WERI-Rb-1 (cell line): ENCODE data around the gene CCDC30.

Source experiments
- DNase-seq: peaks from one replicate; pipeline ENCODE4 v3.0.0-alpha.2; 2020
- H3K27ac ChIP-seq: fragments of 250-450 bp; sonication (Bioruptor Pico); 2 replicates; pipeline ENCODE4 v1.5.1; 2020; ENCODE audit warnings: mild to moderate bottlenecking, moderate library complexity
- H3K27me3 ChIP-seq: fragments of 250-450 bp; sonication (Bioruptor Pico); 2 replicates; pipeline ENCODE4 v1.5.1; 2021; ENCODE audit warnings: mild to moderate bottlenecking, low read depth, moderate library complexity; ENCODE audit not compliant: insufficient read depth, severe bottlenecking
- H3K36me3 ChIP-seq: fragments of 250-450 bp; sonication (Bioruptor Pico); 2 replicates; pipeline ENCODE4 v1.5.1; 2020; ENCODE audit warnings: mild to moderate bottlenecking, moderate library complexity
- H3K4me3 ChIP-seq: 2 replicates; pipeline ENCODE4 v1.5.1; 2011; ENCODE audit warnings: low read depth, mild to moderate bottlenecking, control low read depth, low read length
- H3K9me3 ChIP-seq: fragments of 250-450 bp; sonication (Bioruptor Pico); 2 replicates; pipeline ENCODE4 v1.5.1; 2021; ENCODE audit warnings: mild to moderate bottlenecking, moderate library complexity; ENCODE audit not compliant: severe bottlenecking
- CTCF ChIP-seq: IDR thresholded peaks from 2 replicates; pipeline ENCODE4 v1.5.1; 2011; ENCODE audit warnings: low read depth, mild to moderate bottlenecking, control low read depth, inconsistent platforms, low read length

Gene CCDC30

DNA sequence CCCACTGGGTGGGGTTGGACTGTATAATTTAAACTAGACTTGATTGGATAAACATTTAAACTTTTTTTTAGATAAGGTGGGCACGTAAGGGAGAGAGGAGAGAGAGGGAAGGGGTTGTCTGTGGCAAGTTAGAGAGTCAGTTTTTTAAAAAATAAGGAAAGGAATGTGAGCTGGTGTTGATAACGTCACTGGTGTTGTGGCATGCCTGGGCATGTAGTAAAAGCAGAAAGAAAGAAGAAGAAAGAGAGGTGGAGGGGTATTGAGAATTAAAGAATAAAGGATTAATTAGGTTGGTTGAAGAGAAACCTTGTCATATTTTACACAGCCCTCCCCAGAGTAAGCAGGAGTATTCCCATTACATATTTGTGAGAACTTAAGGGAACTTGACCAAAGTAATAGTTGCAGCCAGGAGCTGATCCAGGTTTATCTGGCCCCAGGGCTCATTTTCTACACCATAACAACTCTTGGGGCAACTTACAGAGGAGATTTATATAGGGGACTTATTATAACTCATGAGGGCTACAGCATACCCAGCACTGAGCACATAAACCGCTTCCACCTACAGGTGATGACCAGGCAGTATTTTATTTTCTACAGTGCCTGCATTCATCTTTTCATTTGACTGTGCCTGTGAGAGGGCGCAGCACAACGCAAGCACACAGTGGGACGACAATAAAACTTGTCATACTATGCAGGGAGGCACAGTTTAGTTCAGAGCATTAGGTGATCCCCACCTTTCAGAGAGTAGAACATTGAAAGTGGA, 70.2 kb downstream of the CCDC30 start:
- TF ChIP-seq CTCF = no peak
- H3K4me3 ChIP-seq = no peak overlapping the region
- H3K27ac ChIP-seq = no peak overlapping the region
- no peaks in the 10 kb centered on the region for H3K27me3 ChIP-seq
- no peaks in the 10 kb centered on the region for H3K36me3 ChIP-seq
- DNase-seq = no peak
- H3K9me3 ChIP-seq = no peaks in the 10 kb centered on the region

DNA sequence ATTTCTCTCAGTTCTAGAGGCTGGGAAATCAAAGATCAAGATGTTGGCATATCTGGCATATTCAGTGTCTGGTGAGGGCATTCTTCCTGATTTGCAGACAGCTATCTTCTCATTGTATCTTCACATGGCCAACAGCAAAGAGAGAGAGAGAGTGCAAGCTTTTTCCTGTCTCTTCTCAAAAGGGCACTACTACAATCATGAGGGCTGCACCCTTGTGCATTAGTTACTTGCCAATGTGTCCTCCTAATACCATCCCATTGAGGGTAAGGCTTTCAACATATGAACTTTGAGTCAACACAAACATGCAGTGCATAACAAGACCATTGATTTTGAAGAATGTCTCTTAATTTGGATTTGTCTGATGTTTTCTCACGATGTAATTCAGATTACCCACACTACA, 78.0 kb downstream of the CCDC30 start:
- Histone ChIP-seq H3K36me3 (no peaks in the 10 kb centered on the region), H3K9me3 (no peaks in the 10 kb centered on the region), H3K27me3 (no peaks in the 10 kb centered on the region), H3K4me3 (no peak overlapping the region), H3K27ac (no peak overlapping the region)
- TF ChIP-seq CTCF = no peak
- DNase-seq = no peak

- no peak for DNase-seq
- Histone ChIP-seq H3K9me3 (no peaks in the 10 kb centered on the region), H3K27ac (no peak overlapping the region), H3K4me3 (no peak overlapping the region), H3K27me3 (no peaks in the 10 kb centered on the region), H3K36me3 (no peaks in the 10 kb centered on the region)
- no peak for TF ChIP-seq CTCF
These were observed 88.1 kb downstream of the CCDC30 start for GRCh38 chr1:42551180-42551579.

GRCh38 chr1:42551590-42551989, 88.5 kb downstream of the CCDC30 start:
- H3K4me3 ChIP-seq = no peak overlapping the region
- no peak for DNase-seq
- H3K27ac ChIP-seq = no peak overlapping the region
- H3K9me3 ChIP-seq = no peaks in the 10 kb centered on the region
- no peaks in the 10 kb centered on the region for H3K27me3 ChIP-seq
- TF ChIP-seq CTCF = no peak
- H3K36me3 ChIP-seq = no peaks in the 10 kb centered on the region

- Histone ChIP-seq H3K27me3 (no peaks in the 10 kb centered on the region), H3K27ac (no peak overlapping the region), H3K36me3 (no peaks in the 10 kb centered on the region), H3K9me3 (no peaks in the 10 kb centered on the region), H3K4me3 (no peak overlapping the region)
- no peak for TF ChIP-seq CTCF
- DNase-seq = peak; percentile 32
These were observed 89.5 kb downstream of the CCDC30 start for GRCh38 chr1:42552636-42553035.

DNA sequence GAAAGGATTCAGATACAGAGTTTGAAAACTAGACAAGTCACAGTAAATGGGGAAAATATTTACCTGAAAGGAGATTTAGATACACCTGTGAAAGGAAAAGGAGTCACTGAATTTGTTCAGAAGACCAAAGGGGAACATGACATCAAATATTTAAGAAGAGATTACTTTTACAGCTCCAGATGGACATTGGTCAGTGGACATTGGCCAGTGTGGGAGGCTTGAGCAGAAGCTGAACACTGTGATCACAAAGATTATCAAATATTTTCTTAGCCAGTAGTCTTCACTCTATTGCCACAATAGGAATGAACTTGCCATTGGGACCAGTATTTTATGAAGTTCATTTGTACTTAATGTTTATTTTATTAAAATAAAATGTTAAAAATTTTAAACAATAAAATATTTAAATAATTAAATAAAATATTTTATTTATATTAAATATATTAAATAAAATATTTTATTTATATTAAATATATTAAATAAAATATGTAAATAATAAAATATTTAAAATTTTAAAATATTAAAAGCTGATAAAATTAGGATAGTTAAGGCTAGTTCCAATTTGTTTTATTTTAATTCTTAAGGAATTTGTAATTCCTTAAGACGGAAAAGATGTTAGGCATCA, 94.3 kb downstream of the CCDC30 start:
- H3K9me3 ChIP-seq = no peaks in the 10 kb centered on the region
- TF ChIP-seq CTCF = no peak
- H3K4me3 ChIP-seq = no peak overlapping the region
- H3K36me3 ChIP-seq = no peaks in the 10 kb centered on the region
- DNase-seq = no peak
- H3K27ac ChIP-seq = no peak overlapping the region
- H3K27me3 ChIP-seq = no peaks in the 10 kb centered on the region
